Measurements from ENCODE around the gene KRTAP4-16.
"Not testable (repeated sequence)": the region's sequence is repeated elsewhere in the genome, so short reads cannot be mapped to it uniquely, and the experiment has no call there.

The KRTAP4-16 gene

DNA sequence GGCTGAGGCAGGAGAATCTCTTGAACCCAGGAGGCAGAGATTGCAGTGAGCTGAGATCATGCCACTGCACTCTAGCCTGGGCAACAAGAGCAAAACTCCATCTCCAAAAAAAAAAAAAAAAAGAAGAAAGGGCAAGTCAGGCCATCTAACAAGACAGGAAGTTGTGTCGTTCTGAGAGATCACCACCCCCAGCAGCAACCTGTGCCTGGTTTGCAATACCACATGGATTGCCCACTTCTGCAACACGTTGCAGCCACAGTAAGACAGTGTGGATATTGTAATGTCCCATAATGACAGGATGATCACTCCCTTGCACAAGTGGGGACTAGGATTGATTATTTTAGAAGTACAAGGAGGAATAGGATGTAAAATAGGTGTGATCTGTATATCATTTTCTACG lies 33.0 kb downstream of the KRTAP4-16 start:
- no peak for DNase-seq

DNA sequence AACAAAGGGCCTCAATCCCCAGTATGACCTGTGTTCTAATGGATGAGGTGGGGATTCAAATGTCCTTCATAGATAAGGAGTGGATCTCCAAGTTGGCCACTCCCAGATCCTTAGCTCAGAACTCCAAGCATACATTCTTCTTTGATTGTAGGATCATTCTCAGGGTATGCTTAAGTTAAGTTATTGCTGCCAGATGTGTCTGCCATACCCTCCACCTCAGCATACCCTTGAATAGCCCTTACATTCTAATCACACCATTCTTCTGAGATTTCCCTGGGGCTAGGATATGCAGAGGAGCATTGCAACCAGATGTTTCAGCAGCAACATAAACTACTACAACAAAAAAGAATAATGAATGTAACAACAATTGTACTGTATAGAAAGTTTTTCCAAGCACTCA lies 34.7 kb downstream of the KRTAP4-16 start:
- DNase-seq = no peak

DNA sequence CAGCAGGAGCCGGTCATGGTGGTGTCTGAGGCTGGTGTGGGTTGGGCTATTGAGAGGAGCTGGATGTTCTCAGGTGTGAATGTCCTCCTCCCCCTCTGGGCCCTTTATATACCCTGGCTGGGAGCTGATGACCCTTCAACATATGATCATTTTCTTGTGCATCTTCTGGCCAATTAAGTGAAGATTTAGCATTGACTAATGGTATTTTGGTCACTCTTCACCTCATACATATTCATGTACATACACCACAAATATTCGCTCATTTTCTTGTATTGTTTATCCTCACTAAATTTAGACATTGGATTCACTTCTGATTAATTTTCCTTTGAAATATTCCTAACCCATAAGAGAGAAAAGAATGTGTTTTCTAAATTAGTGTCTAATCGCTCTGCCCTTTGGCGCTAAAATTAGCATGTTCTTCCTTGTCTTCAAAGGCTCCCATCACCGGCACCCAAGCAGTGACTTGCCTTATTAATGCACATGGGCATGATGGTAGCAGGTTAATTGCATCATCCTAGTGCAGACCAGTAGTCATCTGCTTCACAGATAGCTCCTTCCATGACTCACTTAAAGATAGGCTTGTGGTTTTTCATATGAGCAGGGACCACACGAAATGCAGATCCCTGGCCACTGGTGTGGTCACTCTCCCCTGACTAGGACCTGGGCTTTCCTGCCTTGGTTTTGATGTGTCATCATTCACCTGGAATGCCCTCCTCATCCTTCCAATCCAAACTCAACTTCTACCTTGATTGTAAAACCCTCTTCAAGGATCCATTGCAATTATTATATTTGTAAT lies 36.0 kb downstream of the KRTAP4-16 start, which contains the start of gene KRTAP2-4:
TSS of gene KRTAP2-4 (minus strand) at position 51 of the 796 bp plus-strand sequence. CDS start at position 17, 34 bp downstream.
- DNase-seq = no peak

DNA sequence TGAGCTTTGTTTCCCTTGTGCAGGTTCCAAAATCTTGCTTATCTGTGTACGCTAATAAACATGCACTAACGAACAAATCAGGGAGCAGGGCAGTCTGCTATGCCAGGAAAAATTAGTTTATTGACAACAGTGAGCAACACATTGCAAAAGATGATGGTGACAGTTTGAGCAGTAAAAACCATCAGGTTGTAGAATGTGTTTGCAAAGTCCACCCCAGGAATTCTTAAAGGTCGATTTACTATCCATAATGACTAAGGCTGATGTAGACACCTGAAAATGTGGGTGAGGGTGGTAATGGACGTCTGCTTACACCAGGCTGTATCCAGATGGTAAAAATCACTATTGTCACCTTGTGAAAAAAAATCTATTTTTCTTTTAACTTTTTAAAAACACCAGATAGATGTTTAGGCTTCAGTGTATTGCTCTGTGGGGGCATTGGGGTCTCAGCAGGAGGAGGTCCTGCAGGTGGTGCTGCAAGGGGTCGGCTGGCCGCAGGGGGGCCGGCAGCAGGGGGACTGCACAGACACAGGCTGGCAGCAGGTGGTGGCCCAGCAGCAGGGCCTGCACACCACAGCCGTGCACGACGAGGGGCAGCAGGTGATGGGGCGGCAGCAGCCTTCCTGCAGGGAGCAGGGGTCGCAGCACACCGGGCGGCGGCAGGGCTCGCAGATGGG lies 36.9 kb downstream of the KRTAP4-16 start:
- DNase-seq = not testable (repeated sequence)

DNA sequence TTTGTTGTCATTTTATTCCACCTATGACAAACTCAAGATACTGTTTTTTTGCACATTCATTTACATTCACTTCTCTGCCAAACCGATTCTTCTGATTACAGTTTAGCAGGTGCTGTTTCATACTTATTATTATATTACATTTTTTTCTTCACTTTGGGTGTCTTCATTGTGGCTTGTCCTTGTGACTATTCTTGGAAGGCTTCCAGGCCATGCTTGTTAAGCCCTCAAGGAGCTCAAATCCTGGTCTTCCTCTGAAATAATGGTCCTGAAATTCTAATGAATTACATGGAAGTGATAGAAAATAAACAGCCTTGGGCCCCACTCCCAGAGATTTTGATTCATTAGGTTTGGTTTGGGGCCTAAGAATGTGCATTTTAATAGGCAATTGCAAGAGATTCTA lies 37.7 kb downstream of the KRTAP4-16 start:
- DNase-seq = no peak

GRCh38 chr17:41063449-41063848 lies 38.6 kb downstream of the KRTAP4-16 start:
- DNase-seq = no peak

DNA sequence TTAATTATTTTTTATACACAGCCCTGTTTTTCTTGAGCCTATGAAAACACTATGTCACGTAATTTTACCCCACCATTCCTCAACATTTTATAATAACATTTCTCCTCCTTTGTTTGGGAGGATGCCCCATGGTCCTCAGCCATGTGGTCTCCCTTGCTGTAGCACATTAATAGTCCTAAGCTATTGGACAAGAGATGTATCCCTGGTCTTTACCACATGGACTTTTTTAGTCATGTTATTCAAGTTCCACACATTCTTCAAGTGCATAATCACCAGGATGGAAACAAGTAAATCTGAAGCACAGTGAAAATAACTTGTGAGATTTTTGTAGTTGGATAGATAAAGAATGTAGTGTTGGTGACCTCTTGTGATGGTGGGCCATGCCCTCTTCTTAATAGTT lies 40.0 kb downstream of the KRTAP4-16 start:
- DNase-seq = no peak

- no peak for DNase-seq
Observed at GRCh38 chr17:41060052-41060604, 41.9 kb downstream of the KRTAP4-16 start, which contains the start of gene KRTAP2-3. Gene KRTAP2-3, minus strand, starts transcription at chr17:41060114. Its CDS starts 64 bp downstream, at chr17:41060050.

DNA sequence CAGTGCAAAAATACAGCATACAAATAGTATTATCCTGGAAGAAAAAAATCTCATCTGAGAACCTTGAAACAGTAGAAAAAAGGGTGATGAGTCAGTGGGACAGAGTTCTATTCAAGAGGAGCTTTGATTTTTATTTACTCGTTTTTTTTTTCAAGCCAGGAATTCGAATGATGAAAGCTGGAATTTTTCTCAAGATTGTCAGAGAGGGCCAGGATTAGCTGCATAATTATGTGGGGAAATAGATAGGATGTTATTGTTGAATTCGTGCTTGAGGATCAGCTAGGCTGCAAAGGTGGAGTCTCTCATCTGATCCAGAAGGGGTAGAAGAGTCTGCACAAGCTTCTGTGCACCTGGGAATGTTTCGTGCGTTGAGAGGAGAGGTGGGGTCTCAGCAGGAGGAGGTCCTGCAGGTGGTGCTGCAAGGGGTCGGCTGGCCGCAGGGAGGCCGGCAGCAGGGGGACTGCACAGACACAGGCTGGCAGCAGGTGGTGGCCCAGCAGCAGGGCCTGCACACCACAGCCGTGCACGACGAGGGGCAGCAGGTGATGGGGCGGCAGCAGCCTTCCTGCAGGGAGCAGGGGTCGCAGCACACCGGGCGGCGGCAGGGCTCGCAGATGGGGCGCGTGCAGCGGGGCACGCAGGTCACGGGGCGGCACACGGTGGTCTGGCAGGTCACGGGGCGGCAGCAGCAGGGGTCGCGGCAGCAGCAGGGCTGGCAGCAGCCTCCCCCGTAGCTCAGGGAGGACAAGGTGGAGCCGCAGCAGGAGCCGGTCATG lies 42.5 kb downstream of the KRTAP4-16 start:
- not testable (repeated sequence) for DNase-seq

- no peak for DNase-seq
Observed at GRCh38 chr17:41058741-41059140, 43.3 kb downstream of the KRTAP4-16 start.

GRCh38 chr17:41057547-41057946 lies 44.5 kb downstream of the KRTAP4-16 start:
- no peak for DNase-seq

GRCh38 chr17:41055130-41055529 lies 46.9 kb downstream of the KRTAP4-16 start, which contains the start of gene KRTAP2-2:
Gene KRTAP2-2, minus strand, starts transcription at chr17:41055230. Its CDS starts 19 bp downstream, at chr17:41055211.
- not testable (repeated sequence) for DNase-seq

GRCh38 chr17:41054556-41054955 lies 47.5 kb downstream of the KRTAP4-16 start:
- DNase-seq = not testable (repeated sequence)

GRCh38 chr17:41054025-41054424 lies 48.0 kb downstream of the KRTAP4-16 start:
- DNase-seq = no peak

- no peak for DNase-seq
Observed at GRCh38 chr17:41052566-41052965, 49.4 kb downstream of the KRTAP4-16 start.
